Uterus (tissue), 4 donors: ENCODE data around the gene MAD2L2. TPM values are rescaled to one million over a fixed set of nuclear protein-coding genes. Genes with fewer than 3 reads are reported as not detected.

ENCODE experiments used
- DNase-seq, 2 donors: peaks; one replicate each; pipeline ENCODE4 v3.0.0-alpha.2; 2019 to 2020
- H3K27ac ChIP-seq, 2 donors: fragments of 200-600 bp; sonication (generic); 1 replicate in 1 of 2; 2 replicates in 1 of 2; pipeline ENCODE4 v1.5.1; 2016 to 2018
- H3K27me3 ChIP-seq, 2 donors: fragments of 200-600 bp; sonication (generic); one replicate each; pipeline ENCODE4 v1.5.1; 2018 to 2019; ENCODE audit warnings: control low read depth in 1 of 2
- H3K36me3 ChIP-seq, 2 donors: fragments of 200-600 bp; sonication (generic); one replicate each; pipeline ENCODE4 v1.5.1; 2019; ENCODE audit warnings: control low read depth in 1 of 2
- H3K4me1 ChIP-seq, 2 donors: fragments of 200-600 bp; sonication (generic); one replicate each; pipeline ENCODE4 v1.5.1; 2018 to 2019; ENCODE audit warnings: control low read depth in 1 of 2
- H3K4me3 ChIP-seq, 2 donors: fragments of 200-600 bp; sonication (generic); 1 replicate in 1 of 2; 2 replicates in 1 of 2; pipeline ENCODE4 v1.5.1; 2018 to 2019; ENCODE audit warnings: mild to moderate bottlenecking in 1 of 2
- H3K9me3 ChIP-seq, 2 donors: fragments of 200-600 bp; sonication (generic); one replicate each; pipeline ENCODE4 v1.5.1; 2019; ENCODE audit warnings: control low read depth in 1 of 2
- CTCF ChIP-seq, 4 experiments: fragments of 200-600 bp in 2 of 4; fragments of 450-650 bp in 2 of 4; sonication (generic) in 2 of 4; IDR thresholded peaks; one replicate each; pipeline ENCODE4 v1.5.1; 2016 to 2019; ENCODE audit warnings: antibody characterized with exemption in 4 of 4, mild to moderate bottlenecking in 2 of 4, moderate library complexity in 1 of 4
- POLR2A ChIP-seq, 2 donors: fragments of 450-650 bp; IDR thresholded peaks; one replicate each; pipeline ENCODE4 v1.6.1; 2016; ENCODE audit warnings: antibody characterized with exemption in 2 of 2, mild to moderate bottlenecking in 1 of 2, moderate library complexity in 1 of 2
- intact Hi-C: fragments of 100-400 bp; cut with DNase I; formaldehyde crosslinking; loops from one replicate; pipeline ENCODE4 v1.15.1; 2023; ENCODE audit warnings: low total_unique reads
- total RNA-seq, 4 donors: library from RNA; depleted of rRNA in 3 of 4; stranded (reverse); fragments of >200 nt in 3 of 4; gene quantifications; one replicate each; pipeline versions ENCODE4 v1.1.0 to v1.2.4, GENCODE V29; 2014 to 2023
- donor health status: DM: yes; HTN: yes; CAD: no.

MAD2L2 gene
- total RNA-seq, 4 donors from 2014 or later = 24.3 to 66.2 (median 34.6) TPM

GRCh38 chr1:11675325-11675724, 5.6 kb downstream of the MAD2L2 start:
- Histone ChIP-seq H3K36me3 (no peaks in the 10 kb centered on the region), H3K27me3 (no peaks in the 10 kb centered on the region), H3K9me3 (no peaks in the 10 kb centered on the region), H3K27ac (no peak overlapping the region), H3K4me3 (no peak overlapping the region), H3K4me1 (no peaks in the 10 kb centered on the region)
- no peak for DNase-seq
- no peak for TF ChIP-seq POLR2A (IDR thresholded peaks at IDR 0.05)
- TF ChIP-seq CTCF (IDR thresholded peaks at IDR 0.05) = no peak
- intact Hi-C loops = no loop called here

GRCh38 chr1:11674488-11674887, 6.5 kb downstream of the MAD2L2 start:
- Histone ChIP-seq H3K36me3 (no peaks in the 10 kb centered on the region), H3K9me3 (no peaks in the 10 kb centered on the region), H3K27ac (no peak overlapping the region), H3K4me3 (no peak overlapping the region), H3K4me1 (no peaks in the 10 kb centered on the region), H3K27me3 (no peaks in the 10 kb centered on the region)
- TF ChIP-seq CTCF (IDR thresholded peaks at IDR 0.05) (no peak), POLR2A (IDR thresholded peaks at IDR 0.05) (no peak)
- intact Hi-C loops = no loop called here
- DNase-seq = no peak

- no peaks in the 10 kb centered on the region for H3K9me3 ChIP-seq
- H3K27ac ChIP-seq = no peak overlapping the region
- H3K4me1 ChIP-seq = no peaks in the 10 kb centered on the region
- H3K36me3 ChIP-seq = no peaks in the 10 kb centered on the region
- TF ChIP-seq POLR2A (IDR thresholded peaks at IDR 0.05) (no peak), CTCF (IDR thresholded peaks at IDR 0.05) (no peak)
- no peaks in the 10 kb centered on the region for H3K27me3 ChIP-seq
- DNase-seq = no peak
- intact Hi-C loops = no loop called here
- no peak overlapping the region for H3K4me3 ChIP-seq
These were observed 7.7 kb downstream of the MAD2L2 start for GRCh38 chr1:11673089-11673769.

GRCh38 chr1:11671544-11672286, 9.2 kb downstream of the MAD2L2 start:
- intact Hi-C loops = no loop called here
- no peaks in the 10 kb centered on the region for H3K4me1 ChIP-seq
- no peaks in the 10 kb centered on the region for H3K36me3 ChIP-seq
- no peak overlapping the region for H3K27ac ChIP-seq
- H3K9me3 ChIP-seq = no peaks in the 10 kb centered on the region
- H3K27me3 ChIP-seq = no peaks in the 10 kb centered on the region
- no peak overlapping the region for H3K4me3 ChIP-seq
- no peak for DNase-seq
- no peak for TF ChIP-seq POLR2A (IDR thresholded peaks at IDR 0.05)
- TF ChIP-seq CTCF (IDR thresholded peaks at IDR 0.05) = no peak

GRCh38 chr1:11671205-11671543, 9.8 kb downstream of the MAD2L2 start:
- TF ChIP-seq POLR2A (IDR thresholded peaks at IDR 0.05) (no peak), CTCF (IDR thresholded peaks at IDR 0.05) (no peak)
- no peak overlapping the region for H3K27ac ChIP-seq
- H3K36me3 ChIP-seq = no peaks in the 10 kb centered on the region
- no peak for DNase-seq
- H3K27me3 ChIP-seq = no peaks in the 10 kb centered on the region
- no peaks in the 10 kb centered on the region for H3K9me3 ChIP-seq
- H3K4me1 ChIP-seq = no peaks in the 10 kb centered on the region
- intact Hi-C loops = no loop called here
- H3K4me3 ChIP-seq = no peak overlapping the region
